Right lobe of liver (tissue), 6 donors: ENCODE data around the gene CRB1. TPM values are rescaled to one million over a fixed set of nuclear protein-coding genes. Genes with fewer than 3 reads are reported as not detected.
A peak's percentile ranks its signal among the peaks of the same experiment; 100 is the strongest.

Experiments used
- ATAC-seq, 4 donors: fragments of 200-7000 bp; cut with Tn5 transposase; one replicate each; pipeline ENCODE4 v1.9.1; 2020; ENCODE audit warnings: mild to moderate bottlenecking in 4 of 4, moderate library complexity in 4 of 4
- DNase-seq, 3 donors: peaks; one replicate each; pipeline ENCODE4 v3.0.0-alpha.2; 2020
- H3K27ac ChIP-seq, 3 donors: fragments of 200-600 bp; one replicate each; pipeline ENCODE4 v1.8.0; 2022
- H3K27me3 ChIP-seq, 2 donors: fragments of 200-600 bp; one replicate each; pipeline ENCODE4 v1.8.0; 2022
- H3K36me3 ChIP-seq, 4 donors: fragments of 200-600 bp; sonication (generic) in 1 of 4; one replicate each; pipeline versions ENCODE4 v1.5.1 to v1.8.0; 2017 to 2022; ENCODE audit warnings: control low read depth in 1 of 4
- H3K4me1 ChIP-seq, 4 donors: fragments of 200-600 bp; sonication (generic) in 1 of 4; one replicate each; pipeline versions ENCODE4 v1.5.1 to v1.8.0; 2017 to 2022; ENCODE audit warnings: control low read depth in 1 of 4
- H3K4me3 ChIP-seq, 3 donors: fragments of 200-600 bp; one replicate each; pipeline ENCODE4 v1.8.0; 2022
- H3K9me3 ChIP-seq, 4 donors: fragments of 200-600 bp; sonication (generic) in 1 of 4; one replicate each; pipeline versions ENCODE4 v1.5.1 to v1.8.0; 2017 to 2022; ENCODE audit warnings: control low read depth in 1 of 4
- CTCF ChIP-seq, 4 donors: fragments of 200-600 bp in 3 of 4; fragments of 450-650 bp in 1 of 4; IDR thresholded peaks; one replicate each; pipeline versions ENCODE4 v1.5.1 to v1.8.0; 2016 to 2022; ENCODE audit warnings: antibody characterized with exemption in 4 of 4, mild to moderate bottlenecking in 2 of 4
- POLR2A ChIP-seq: fragments of 450-650 bp; IDR thresholded peaks from one replicate; pipeline ENCODE4 v1.6.1; 2017; ENCODE audit warnings: antibody characterized with exemption, mild to moderate bottlenecking
- WGBS: methylation state at CpG from one replicate; pipeline ENCODE4 v1.1.6; 2018; ENCODE audit warnings: low coverage, low lambda C conversion rate; ENCODE audit not compliant: insufficient coverage; ENCODE audit errors: missing lambda C conversion rate; 5-methylcytosine and 5-hydroxymethylcytosine counted together
- intact Hi-C, 2 donors: fragments of 100-400 bp; cut with DNase I; formaldehyde crosslinking; loops; one replicate each; pipeline versions ENCODE4 v1.11.2 to v1.14.1; 2022
- long read RNA-seq: library from polyadenylated mRNA; unstranded; transcript quantifications from one replicate; pipeline ENCODE4 v2.0.0, GENCODE V29; 2019
- total RNA-seq, 6 experiments: library from RNA; depleted of rRNA in 2 of 6; stranded (reverse); fragments of >200 nt in 2 of 6; fragmentation: NEBNext Ultra II Directional in 3 of 6; extraction: Animal tissue kit (Norgen Biotek cat#: 25700) in 3 of 6; gene quantifications; one replicate each; pipeline versions ENCODE4 v1.1.0 to v1.2.4, GENCODE V29; 2016 to 2023
- donor health status: DM: no; HTN: yes; CAD: no.
- donor health status: DM: no; HTN: no; CAD: no.
- donor health status: DM: no; HTN: no; CAD: no.
- donor health status: DM: no; HTN: yes; CAD: no.
- donor health status: DM: no; HTN: yes; CAD: no.

CRB1 gene
- under 1 TPM in 1 of 6 experiments, not detected in 5; 0.29 TPM for total RNA-seq
- long read RNA-seq: 0 reads

GRCh38 chr1:197268012-197268411 lies at the start of gene CRB1:
CRB1 (plus strand) TSS chr1:197268252; CDS start chr1:197268413, 161 bp downstream.
- Histone ChIP-seq H3K27me3 (no peaks in the 10 kb centered on the region), H3K4me1 (no peaks in the 10 kb centered on the region), H3K9me3 (no peaks in the 10 kb centered on the region), H3K4me3 (no peak within 1 kb of the TSS), H3K36me3 (no peaks in the 10 kb centered on the region), H3K27ac (no peak within 1 kb of the TSS)
- DNase-seq (no peak), ATAC-seq (no peak)
- 25% methylated on average over 2 of the region's 4 CpGs for WGBS
- TF ChIP-seq CTCF (IDR thresholded peaks at IDR 0.05) (no peak), POLR2A (no peak)
- intact Hi-C loops: no loop called here

- no peak for DNase-seq
- Histone ChIP-seq H3K27me3 (no peaks in the 10 kb centered on the region), H3K36me3 (no peaks in the 10 kb centered on the region), H3K27ac (no peak overlapping the region), H3K4me1 (no peaks in the 10 kb centered on the region), H3K9me3 (no peaks in the 10 kb centered on the region), H3K4me3 (no peak overlapping the region)
- intact Hi-C loops: no loop called here
- ATAC-seq: no peak
- no peak for TF ChIP-seq CTCF (IDR thresholded peaks at IDR 0.05)
- TF ChIP-seq POLR2A: no peak
Observed at GRCh38 chr1:197218857-197219256, 49.2 kb upstream of the CRB1 start.

GRCh38 chr1:197222025-197222685 lies 45.9 kb upstream of the CRB1 start:
- TF ChIP-seq POLR2A (no peak), CTCF (IDR thresholded peaks at IDR 0.05) (no peak)
- intact Hi-C loops: no loop called here
- H3K27ac ChIP-seq: no peak overlapping the region
- 87% methylated on average over 17 of the region's 21 CpGs for WGBS
- no peak for DNase-seq
- H3K36me3 ChIP-seq: no peaks in the 10 kb centered on the region
- H3K27me3 ChIP-seq: no peaks in the 10 kb centered on the region
- no peak for ATAC-seq
- no peaks in the 10 kb centered on the region for H3K4me1 ChIP-seq
- no peaks in the 10 kb centered on the region for H3K9me3 ChIP-seq
- no peak overlapping the region for H3K4me3 ChIP-seq

- no peak overlapping the region for H3K4me3 ChIP-seq
- H3K27me3 ChIP-seq: no peaks in the 10 kb centered on the region
- no peak for DNase-seq
- intact Hi-C loops: no loop called here
- H3K9me3 ChIP-seq: no peaks in the 10 kb centered on the region
- 79% methylated on average over 2 of the region's 2 CpGs for WGBS
- no peak overlapping the region for H3K27ac ChIP-seq
- H3K4me1 ChIP-seq: no peaks in the 10 kb centered on the region
- H3K36me3 ChIP-seq: no peaks in the 10 kb centered on the region
- ATAC-seq: no peak
- TF ChIP-seq POLR2A (no peak), CTCF (IDR thresholded peaks at IDR 0.05) (no peak)
Observed at GRCh38 chr1:197222780-197223179, 45.3 kb upstream of the CRB1 start.

GRCh38 chr1:197224160-197224559 lies 43.9 kb upstream of the CRB1 start:
- Histone ChIP-seq H3K27me3 (no peaks in the 10 kb centered on the region), H3K36me3 (no peaks in the 10 kb centered on the region), H3K4me1 (no peaks in the 10 kb centered on the region), H3K9me3 (no peaks in the 10 kb centered on the region), H3K27ac (no peak overlapping the region), H3K4me3 (no peak overlapping the region)
- no peak for DNase-seq
- intact Hi-C loops: no loop called here
- 46% methylated on average over 1 of the region's 1 CpG for WGBS
- TF ChIP-seq POLR2A (no peak), CTCF (IDR thresholded peaks at IDR 0.05) (peak; percentile 17 to 46 (median 34))
- peak in 1 of 4 donors; percentile 34 for ATAC-seq
